ENCODE data around the gene PIPOX. TPM values are rescaled to one million over a fixed set of nuclear protein-coding genes. Genes with fewer than 3 reads are reported as not detected.

Gene PIPOX
- total RNA-seq, 1 experiment from 2014 or later, result 1.6 TPM

DNA sequence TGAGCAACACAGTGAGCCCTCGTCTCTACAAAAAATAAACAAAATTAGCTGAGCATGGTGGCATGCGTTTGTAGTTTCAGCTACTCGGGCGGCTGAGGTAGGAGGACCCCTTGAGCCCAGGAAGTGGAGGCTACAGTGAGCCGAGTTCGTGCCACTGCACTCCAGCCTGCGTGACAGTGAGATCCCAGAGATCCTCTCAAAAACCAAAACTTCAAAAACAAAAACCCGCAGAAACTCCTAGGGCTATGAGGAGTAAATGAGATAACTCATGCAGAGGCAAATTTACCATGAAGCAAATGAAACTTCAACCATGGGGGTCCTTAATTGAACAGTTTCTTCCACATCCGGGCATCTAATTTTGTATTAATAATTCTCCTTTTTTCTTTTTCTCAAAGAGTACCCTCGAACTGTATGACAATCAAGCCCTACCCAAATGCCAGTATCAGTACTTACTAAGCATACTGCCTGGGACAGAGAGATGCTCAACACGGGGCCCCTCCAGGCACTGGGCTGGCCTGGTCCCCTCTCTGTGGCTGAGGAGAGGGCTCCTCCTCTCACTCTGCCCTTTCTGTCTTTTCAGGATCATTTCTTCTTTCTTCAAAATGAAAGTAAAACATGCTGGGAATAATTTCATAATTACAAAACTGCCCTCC lies 789 bp upstream of the PIPOX start:
- DNase-seq (ENCODE audit: low read depth), result no peak
- in situ Hi-C loops (cut with HindIII; ENCODE audit: low pct_unique_long_range_greater_than_20kb, low sequenced_read_pairs), result no loop called here

DNA sequence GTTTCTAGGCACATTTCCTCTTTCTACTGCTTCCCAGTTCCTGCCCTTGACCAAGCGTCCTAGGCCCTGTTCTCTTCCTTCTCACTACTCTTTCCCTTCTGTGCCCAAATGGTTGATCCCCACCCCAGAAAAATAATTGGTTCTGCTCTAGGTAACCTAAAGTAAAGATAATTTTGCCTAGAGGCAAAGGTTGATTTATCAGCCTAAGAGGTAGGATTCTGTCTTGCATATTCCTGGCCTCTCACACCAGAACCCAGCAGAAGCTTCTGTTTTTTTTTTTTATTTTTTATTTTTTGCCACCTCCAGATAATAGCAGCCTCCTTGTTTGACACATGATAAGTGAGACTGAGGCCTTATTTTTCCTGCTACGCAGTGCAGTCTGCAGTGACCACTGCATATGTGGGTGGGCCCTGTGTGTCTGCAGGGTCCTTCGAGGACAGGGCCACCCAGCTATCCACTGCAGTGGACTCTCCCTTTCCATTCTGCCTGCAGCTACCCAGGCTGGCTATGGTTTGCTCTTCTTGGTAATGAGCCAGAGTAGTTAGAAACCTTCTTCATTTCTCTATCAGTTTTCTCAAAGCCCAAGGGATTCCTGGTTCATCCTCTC lies 701 bp downstream of the PIPOX start:
- DNase-seq (ENCODE audit: low read depth), result no peak
- in situ Hi-C loops (cut with HindIII; ENCODE audit: low pct_unique_long_range_greater_than_20kb, low sequenced_read_pairs), result no loop called here

DNA sequence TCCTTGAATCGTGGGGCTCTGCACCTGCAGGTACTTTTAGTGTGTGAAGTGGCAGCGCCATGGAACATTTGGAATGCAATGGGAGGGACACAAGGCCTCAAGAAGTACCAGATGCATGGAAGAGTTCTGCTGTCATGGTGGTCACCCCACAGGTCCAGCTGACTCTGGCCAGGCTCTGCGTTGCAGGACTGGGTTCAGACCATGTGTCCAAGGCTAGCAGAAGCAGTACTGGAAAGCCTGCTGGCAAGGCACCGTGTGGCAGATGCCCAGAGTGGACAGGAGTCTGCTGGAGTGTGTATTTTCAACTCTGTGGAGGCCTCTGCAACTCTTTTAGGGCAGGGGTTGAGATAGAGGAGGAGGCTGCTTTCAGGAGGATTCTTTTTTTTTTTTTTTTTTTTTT lies 2.1 kb downstream of the PIPOX start:
- in situ Hi-C loops (cut with HindIII; ENCODE audit: low pct_unique_long_range_greater_than_20kb, low sequenced_read_pairs), result no loop called here
- no peak for DNase-seq (ENCODE audit: low read depth)

DNA sequence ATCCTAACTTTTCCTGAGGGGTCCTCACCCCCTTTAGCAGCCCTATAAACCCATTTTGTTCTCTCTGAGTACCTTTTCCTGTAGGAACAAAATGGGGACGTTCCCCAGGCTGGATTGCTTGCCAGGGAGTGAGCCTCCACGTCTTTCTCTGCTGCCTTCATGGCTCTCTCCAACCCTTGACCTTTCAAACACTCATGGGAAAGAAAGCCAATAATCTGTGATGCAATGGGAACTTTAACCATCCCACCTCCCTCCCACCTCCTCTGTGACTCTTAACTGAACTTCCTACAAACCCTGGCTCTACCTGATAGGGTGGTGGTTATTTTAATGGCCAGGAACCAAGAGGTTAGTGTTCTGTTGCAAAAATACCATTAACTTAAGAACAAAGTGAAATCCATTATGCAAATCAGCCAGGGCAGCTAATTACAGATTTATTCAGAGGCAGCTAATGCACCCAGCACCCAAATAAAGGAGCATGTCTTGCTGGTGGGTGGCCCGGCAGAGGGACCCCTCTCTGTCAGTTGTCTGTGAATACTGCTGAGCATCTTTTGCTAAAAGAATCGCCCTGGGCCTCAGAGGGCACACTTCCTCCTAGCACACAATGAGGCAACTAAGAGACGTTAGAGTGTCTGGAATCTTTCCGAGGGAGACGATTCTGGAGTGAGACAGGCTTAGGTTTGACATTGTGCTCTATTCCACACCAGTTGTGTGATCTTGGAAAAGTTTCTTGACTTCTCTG lies 3.0 kb downstream of the PIPOX start:
- DNase-seq (ENCODE audit: low read depth), result no peak
- in situ Hi-C loops (cut with HindIII; ENCODE audit: low pct_unique_long_range_greater_than_20kb, low sequenced_read_pairs), result no loop called here

DNA sequence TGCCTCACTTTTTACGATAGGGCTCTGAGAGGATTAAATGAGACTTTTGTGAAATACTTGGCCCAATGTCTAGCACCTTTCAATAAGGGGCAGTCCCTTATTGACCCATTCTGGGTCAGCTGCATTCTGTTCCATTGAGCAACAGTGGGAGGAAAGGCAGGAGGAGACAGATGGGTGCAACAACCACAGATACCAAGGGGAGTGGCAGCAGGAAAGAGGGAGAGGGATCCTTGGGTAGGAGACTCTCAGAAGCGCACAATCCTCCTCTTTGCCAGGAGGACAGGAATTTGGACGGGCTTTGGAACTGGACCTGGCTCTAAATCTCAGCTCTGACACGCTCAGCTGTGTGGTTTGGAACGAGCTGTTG lies 3.5 kb downstream of the PIPOX start:
- no peak for DNase-seq (ENCODE audit: low read depth)
- in situ Hi-C loops (cut with HindIII; ENCODE audit: low pct_unique_long_range_greater_than_20kb, low sequenced_read_pairs), result no loop called here

DNA sequence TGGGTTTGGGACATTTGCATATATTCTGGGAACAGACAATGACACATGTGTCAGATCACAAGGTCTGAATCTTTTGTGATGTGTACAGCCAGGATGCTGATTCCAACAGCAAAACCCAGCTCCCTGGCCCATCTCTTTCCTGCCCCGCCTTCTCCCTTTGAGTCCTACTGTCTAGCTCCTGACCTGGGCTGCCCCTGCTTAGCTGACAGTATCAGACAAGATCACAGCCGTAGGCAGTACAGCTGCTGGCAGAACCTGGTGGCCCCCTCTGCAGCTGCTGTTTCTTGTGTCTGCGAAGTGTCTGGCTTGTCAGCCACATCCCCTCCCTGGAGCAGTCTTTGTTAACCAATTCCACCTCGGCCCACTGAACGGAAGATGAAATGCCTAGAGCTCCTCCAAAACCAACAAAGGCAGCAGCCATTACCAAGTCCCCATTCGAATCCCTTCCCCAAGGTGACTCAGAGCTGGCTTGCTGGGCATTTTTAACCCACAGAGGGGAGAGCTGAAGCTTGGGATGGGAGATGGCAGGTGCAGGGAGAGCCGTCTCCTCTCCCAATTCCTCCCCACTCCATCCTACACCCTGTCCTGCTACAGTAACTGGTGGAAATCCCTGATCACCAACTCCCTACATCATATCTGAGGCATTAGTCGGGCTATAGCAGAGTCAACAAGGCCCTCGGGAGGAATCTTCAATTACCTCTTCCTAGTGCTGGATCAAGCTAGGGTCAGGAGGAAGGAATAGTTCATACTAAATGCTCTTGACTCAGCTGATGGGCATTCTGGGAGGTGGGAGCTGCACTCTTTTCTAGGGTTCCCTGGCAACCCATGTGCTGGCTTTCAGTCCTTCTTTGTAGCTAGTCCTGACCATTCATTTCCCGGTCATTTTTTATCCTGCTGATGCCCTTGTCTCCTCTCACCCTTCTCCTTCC lies 5.8 kb downstream of the PIPOX start:
- no peak for DNase-seq (ENCODE audit: low read depth)
- in situ Hi-C loops (cut with HindIII; ENCODE audit: low pct_unique_long_range_greater_than_20kb, low sequenced_read_pairs), result no loop called here

DNA sequence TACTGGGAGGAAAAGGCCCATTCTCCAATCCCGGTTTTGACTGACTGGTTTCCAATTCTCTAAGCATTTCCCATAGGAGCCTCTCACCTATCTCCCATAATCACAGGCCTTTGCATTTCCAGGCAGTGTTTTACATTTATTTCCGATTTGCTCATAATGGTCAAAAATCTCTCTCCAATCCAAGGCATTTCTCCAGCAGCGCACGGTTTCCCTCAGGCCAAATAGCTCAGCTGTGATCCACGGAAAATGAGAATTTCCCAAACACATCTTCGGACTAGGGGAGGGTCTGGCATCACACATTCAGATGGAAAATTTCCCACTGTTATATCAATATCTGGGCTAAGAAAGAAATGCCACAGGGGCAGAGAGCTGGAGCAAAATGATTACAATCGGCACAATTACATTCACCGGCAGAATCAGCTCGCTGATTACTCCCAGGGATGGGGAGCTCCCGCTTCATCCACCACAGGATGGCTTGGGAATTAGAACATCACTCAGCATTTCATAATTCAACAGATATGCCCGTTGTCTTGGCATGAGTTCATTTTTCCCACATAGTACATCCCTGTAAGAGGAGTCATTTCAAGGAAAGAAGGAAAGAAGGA lies 6.7 kb downstream of the PIPOX start:
- in situ Hi-C loops (cut with HindIII; ENCODE audit: low pct_unique_long_range_greater_than_20kb, low sequenced_read_pairs), result no loop called here
- DNase-seq (ENCODE audit: low read depth), result no peak

DNA sequence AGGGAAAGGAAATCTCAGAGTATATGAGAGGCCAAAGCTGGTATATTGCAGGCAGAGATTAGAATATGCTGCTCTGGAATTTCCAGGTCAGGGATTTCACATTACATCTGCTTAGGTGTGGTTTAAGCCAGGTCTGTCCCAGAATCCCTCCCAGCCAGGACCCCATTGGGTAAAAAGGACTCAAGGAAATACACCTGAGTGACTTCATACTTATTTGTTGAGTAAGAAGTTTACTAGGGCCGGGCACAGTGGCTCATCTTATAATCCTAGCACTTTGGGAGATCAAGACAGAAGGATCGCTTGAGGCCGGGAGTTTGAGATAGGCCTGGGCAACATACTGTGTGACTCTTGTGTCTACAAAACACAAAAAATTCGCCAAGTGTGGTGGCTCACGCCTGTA lies 7.2 kb downstream of the PIPOX start:
- DNase-seq (ENCODE audit: low read depth), result no peak
- in situ Hi-C loops (cut with HindIII; ENCODE audit: low pct_unique_long_range_greater_than_20kb, low sequenced_read_pairs), result no loop called here

DNA sequence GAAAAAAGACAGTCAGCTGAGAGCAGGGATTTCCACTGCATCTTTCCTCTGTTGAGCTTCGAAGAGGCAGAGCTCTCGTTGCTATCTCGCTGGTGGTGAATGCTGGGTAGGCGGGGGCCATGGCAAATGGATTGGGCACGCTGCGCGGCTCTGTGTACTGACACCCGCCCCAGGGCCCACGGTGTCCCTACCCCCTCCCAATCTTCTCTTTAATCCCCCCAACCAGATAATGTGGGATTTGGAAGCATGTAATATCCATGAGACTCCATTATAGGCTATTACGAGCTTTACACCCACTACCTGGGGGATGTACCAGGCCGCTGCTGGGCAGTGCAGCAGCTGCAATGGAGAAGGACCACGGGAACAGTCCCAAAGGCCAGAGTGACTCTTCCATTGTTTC lies 8.3 kb downstream of the PIPOX start:
- DNase-seq (ENCODE audit: low read depth), result no peak
- in situ Hi-C loops (cut with HindIII; ENCODE audit: low pct_unique_long_range_greater_than_20kb, low sequenced_read_pairs), result no loop called here

DNA sequence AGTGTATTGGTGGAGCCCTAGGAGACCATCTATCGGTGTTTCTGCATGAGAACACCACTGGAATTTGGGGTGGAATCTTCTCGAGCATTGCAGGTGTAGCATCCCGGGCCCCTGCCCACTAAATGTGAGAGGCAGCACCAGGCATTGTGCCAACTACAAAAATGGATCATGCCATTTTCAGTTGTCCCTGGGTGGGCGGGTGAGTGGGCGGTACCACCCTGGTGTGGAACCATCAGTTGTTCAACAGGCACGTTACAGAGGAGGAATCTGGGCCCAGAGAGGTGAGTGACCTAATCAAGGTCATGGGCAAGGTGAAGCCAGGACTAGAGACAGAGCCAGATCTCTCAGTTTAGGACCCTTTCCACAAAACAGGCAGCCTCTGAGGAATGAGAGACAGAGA lies 8.8 kb downstream of the PIPOX start:
- DNase-seq (ENCODE audit: low read depth), result no peak
- in situ Hi-C loops (cut with HindIII; ENCODE audit: low pct_unique_long_range_greater_than_20kb, low sequenced_read_pairs), result no loop called here

DNA sequence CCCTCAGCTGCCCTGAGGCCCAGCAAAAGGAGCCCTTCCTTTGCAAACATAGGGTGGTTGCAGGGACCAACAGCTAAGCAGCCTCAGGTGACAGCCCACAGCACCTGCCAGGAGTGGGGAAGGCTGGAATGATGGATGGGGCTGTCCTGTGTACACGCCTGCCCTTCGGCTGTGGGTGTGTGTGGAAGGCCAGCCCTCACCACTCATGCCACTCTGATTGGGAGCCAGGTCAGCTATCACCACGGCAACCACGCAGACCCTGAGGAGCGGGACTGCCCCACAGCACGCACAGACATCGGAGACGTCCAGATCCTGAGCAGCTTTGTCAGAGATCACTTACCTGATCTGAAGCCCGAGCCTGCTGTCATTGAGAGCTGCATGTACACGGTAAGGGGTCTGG lies 11.9 kb downstream of the PIPOX start:
- DNase-seq (ENCODE audit: low read depth), result no peak
- in situ Hi-C loops (cut with HindIII; ENCODE audit: low pct_unique_long_range_greater_than_20kb, low sequenced_read_pairs), result no loop called here

DNA sequence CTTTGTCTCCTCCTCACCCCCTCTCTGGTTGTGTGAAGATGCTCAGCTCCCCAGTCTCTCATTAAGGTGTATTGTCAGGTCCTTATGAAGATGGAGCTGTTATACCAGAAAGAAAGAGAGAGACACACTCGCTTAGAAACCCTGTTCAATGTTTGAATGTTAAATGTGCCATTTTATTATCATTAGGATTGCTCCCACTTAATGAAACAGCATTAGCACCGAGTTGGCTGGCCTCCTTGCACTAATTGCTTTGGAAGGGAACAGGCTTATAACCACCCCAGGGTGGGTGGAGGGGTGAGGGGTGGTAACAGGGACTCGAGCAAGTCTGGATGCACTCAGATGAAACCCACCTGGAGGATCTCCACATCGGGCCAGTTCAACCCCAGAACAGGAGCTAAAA lies 14.4 kb downstream of the PIPOX start:
- in situ Hi-C loops (cut with HindIII; ENCODE audit: low pct_unique_long_range_greater_than_20kb, low sequenced_read_pairs), result no loop called here
- DNase-seq (ENCODE audit: low read depth), result no peak

DNA sequence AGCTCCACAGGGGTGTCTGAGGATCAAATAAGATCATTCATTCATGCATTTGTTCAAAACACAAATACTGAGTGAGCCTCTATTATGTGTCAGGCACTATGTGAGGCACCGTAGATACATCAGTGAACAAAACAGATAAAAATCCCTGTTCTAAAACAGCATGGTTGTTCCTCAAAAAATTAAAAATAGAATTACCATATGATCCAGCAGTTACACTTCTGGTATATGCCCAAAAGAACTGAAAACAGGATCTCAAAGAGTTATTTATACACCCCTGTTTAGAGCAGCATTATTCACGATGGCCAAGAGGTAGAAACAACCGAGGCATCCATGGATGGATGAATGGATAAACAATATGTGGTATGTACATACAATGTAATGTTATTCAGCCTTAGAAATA lies 15.4 kb downstream of the PIPOX start:
- in situ Hi-C loops (cut with HindIII; ENCODE audit: low pct_unique_long_range_greater_than_20kb, low sequenced_read_pairs), result no loop called here
- no peak for DNase-seq (ENCODE audit: low read depth)

DNA sequence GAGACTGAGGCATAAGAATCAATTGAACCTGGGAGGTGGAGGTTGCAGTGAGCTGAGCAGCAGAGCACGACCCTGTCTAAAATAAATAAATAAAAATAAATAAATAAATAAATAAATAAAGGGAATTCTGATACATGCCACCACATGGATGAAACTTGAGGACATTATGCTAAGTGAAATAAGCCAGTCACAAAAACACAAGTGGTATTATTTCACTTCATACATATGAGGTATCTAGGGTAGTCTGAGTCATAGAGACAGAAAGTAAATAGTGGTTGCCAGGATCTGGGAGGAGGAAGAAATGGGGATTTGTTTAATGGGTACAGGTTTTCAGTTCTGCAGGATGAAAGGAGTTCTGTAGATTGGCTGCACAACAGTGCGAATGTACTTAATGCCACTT lies 16.3 kb downstream of the PIPOX start:
- in situ Hi-C loops (cut with HindIII; ENCODE audit: low pct_unique_long_range_greater_than_20kb, low sequenced_read_pairs), result no loop called here

DNA sequence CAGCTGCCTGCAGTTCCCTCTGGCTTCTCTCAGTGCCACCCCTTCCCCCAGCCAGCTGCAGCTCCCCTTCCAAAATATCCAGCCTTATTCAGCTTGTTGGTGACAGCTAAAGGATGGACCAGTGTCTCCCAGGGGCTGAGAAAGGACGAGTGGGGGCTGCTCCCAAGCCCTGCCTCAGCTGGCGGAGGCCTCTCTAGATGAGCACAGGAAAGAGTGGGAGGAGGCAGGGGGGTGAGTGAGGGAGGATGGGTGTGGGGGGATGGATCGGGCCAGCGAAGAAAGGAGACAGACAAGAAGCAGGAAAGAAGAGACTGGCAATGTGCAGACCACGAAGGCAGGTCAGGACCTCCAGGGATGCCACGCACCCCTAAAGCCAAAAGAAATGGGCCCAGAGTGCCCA lies 17.5 kb downstream of the PIPOX start:
- in situ Hi-C loops (cut with HindIII; ENCODE audit: low pct_unique_long_range_greater_than_20kb, low sequenced_read_pairs), result no loop called here
- DNase-seq (ENCODE audit: low read depth), result no peak

More for the DNA sequence above, 16.3 kb downstream of the PIPOX start:
- DNase-seq (ENCODE audit: low read depth), result peak; percentile 15

DNA sequence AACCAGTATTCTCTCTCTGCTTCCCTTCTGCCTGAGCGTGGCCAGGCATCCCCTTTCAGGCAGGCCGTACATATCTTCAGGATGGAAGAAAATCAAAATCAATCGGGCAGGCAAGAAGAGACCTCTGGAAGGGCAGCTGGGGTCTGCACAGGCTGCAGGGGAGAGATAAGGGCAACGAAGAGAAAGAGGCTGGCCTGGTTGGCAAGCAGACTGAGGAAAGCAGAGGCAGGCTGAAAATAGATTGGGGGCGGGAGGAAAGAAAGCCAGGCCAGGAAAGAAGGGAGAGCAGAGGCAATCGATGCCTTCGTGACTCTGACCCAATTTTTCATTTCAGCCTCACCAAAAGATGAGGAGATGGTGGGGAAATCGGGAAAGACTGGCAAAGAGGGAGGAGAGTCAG lies 18.1 kb downstream of the PIPOX start:
- DNase-seq (ENCODE audit: low read depth), result no peak
- in situ Hi-C loops (cut with HindIII; ENCODE audit: low pct_unique_long_range_greater_than_20kb, low sequenced_read_pairs), result no loop called here

DNA sequence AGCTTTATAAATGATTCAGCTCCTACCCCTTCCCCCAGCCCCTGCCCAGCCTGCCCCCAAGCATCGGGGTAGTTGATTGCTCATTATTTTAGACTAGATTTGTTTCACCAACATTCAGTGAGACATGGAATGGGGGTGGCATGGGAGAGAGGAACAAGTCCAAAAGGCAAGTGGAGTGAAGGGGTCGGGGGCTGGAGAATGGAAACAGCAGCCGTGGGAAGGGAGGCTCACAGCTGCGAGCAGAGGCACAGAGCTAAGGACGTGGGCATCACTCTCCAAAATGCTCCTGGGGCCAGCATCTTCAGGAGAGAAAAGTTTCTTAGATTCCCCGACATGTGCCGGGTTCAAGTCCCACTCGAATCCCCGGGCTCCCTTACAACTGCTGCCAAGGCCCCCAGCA lies 19.3 kb downstream of the PIPOX start:
- in situ Hi-C loops (cut with HindIII; ENCODE audit: low pct_unique_long_range_greater_than_20kb, low sequenced_read_pairs), result no loop called here
- DNase-seq (ENCODE audit: low read depth), result no peak

DNA sequence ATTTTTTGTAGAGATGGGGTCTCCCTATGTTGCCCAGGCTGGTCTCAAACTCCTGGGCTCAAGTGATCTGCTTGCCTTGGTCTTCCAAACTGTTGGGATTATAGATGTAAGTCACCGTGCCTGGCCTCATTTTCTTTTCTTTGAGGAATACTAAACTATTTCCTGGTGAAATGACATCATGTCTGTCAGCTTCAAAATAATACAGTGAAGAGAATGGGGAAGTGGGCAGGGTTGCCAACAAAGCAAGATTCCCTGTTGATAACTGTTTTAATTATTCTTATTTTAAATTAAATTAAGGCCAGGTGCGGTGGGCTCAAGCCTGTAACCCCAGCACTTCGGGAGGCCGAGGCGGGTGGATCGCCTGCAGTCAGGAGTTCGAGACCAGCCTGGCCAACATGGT lies 21.1 kb downstream of the PIPOX start:
- DNase-seq (ENCODE audit: low read depth), result no peak
- in situ Hi-C loops (cut with HindIII; ENCODE audit: low pct_unique_long_range_greater_than_20kb, low sequenced_read_pairs), result no loop called here
